GM12878 (cell line): ENCODE measurements around the gene ULK4. TPM values are rescaled to one million over a fixed set of nuclear protein-coding genes. Genes with fewer than 3 reads are reported as not detected.

Source experiments
- ATAC-seq: fragments of 200-7000 bp; cut with Tn5 transposase; 3 replicates; pipeline ENCODE4 v1.9.1; 2020; ENCODE audit warnings: mild to moderate bottlenecking, moderate library complexity
- BruUV-seq: library from RNA; stranded (reverse); fragments of 400-500 nt; replicated peaks from 2 replicates; lab custom pipeline; 2021; lab: Mats Ljungman, UMichigan
- CTCF ChIA-PET: fragments of 300-600 bp; sonication (Branson Sonifier 250); formaldehyde crosslinking; extraction: SDS; loops from one replicate; lab custom pipeline; 2021; ENCODE audit warnings: inconsistent platforms; lab: Yijun Ruan, JAX
- POLR2A ChIA-PET: fragments of 350-600 bp; formaldehyde crosslinking; extraction: SDS; loops from one replicate; lab custom pipeline; 2021; ENCODE audit warnings: inconsistent platforms; lab: Charles Lee
- RAD21 ChIA-PET: fragments of 300-600 bp; sonication (Branson Sonifier 250); formaldehyde crosslinking; loops from one replicate; lab custom pipeline; 2023; ENCODE audit warnings: antibody characterized with exemption; ENCODE audit not compliant: unreplicated experiment; lab: Charles Lee
- SMC1A ChIA-PET: fragments of 300-600 bp; sonication (Branson Sonifier 250); formaldehyde crosslinking; loops from one replicate; lab custom pipeline; 2023; ENCODE audit not compliant: unreplicated experiment, uncharacterized antibody; lab: Charles Lee
- DNase-seq: peaks from one replicate; pipeline ENCODE4 v3.0.0-alpha.2; 2011; ENCODE audit warnings: low read depth, low spot score
- FAIRE-seq: peaks from 3 replicates; lab custom pipeline; 2011; peaks lifted over from hg19 to GRCh38; lab: Jason Lieb, UNC
- H2AFZ ChIP-seq: 2 replicates; pipeline ENCODE4 v1.6.0; 2011; ENCODE audit warnings: low read depth, low read length, control low read depth; ENCODE audit not compliant: control insufficient read depth
- H3K27ac ChIP-seq: 2 replicates; pipeline ENCODE4 v1.5.1; 2011; ENCODE audit warnings: control low read depth; ENCODE audit not compliant: control insufficient read depth, insufficient read depth
- H3K27me3 ChIP-seq, 2 experiments: replicated peaks in 1 of 2; 2 replicates each; pipeline versions ENCODE4 v1.6.0 to v1.6.1; 2011; ENCODE audit warnings: low read length in 1 of 2; ENCODE audit not compliant: control insufficient read depth in 2 of 2, insufficient read depth in 2 of 2
- H3K36me3 ChIP-seq, 2 experiments: 2 replicates each; pipeline ENCODE4 v1.5.1; 2011; ENCODE audit warnings: low read length in 1 of 2; ENCODE audit not compliant: control insufficient read depth in 2 of 2, insufficient read depth in 2 of 2
- H3K4me1 ChIP-seq: 2 replicates; pipeline ENCODE4 v1.6.1; 2011; ENCODE audit warnings: mild to moderate bottlenecking, low read length, moderate library complexity, mixed read lengths; ENCODE audit not compliant: control insufficient read depth, insufficient read depth
- H3K4me2 ChIP-seq: 2 replicates; pipeline ENCODE4 v1.6.0; 2011; ENCODE audit warnings: control low read depth; ENCODE audit not compliant: control insufficient read depth, insufficient read depth
- H3K4me3 ChIP-seq: fragments of 200-600 bp; sonication (generic); 2 replicates; pipeline ENCODE4 v1.5.1; 2016
- H3K79me2 ChIP-seq: 2 replicates; pipeline ENCODE4 v1.6.0; 2011; ENCODE audit warnings: low read length; ENCODE audit not compliant: control insufficient read depth, insufficient read depth
- H3K9ac ChIP-seq: 2 replicates; pipeline ENCODE4 v1.8.0; 2011; ENCODE audit warnings: low read length, control low read depth, mixed read lengths; ENCODE audit not compliant: control insufficient read depth, insufficient read depth
- H3K9me3 ChIP-seq: replicated peaks from 3 replicates; pipeline ENCODE4 v1.5.1; 2011; ENCODE audit warnings: mild to moderate bottlenecking, low read length; ENCODE audit not compliant: control insufficient read depth, insufficient read depth
- H4K20me1 ChIP-seq: 2 replicates; pipeline ENCODE4 v1.6.0; 2011; ENCODE audit not compliant: control insufficient read depth, insufficient read depth
- JUND ChIP-seq: IDR thresholded peaks from 2 replicates; pipeline ENCODE4 v1.6.1; 2012; ENCODE audit warnings: low read depth, mild to moderate bottlenecking, low read length, improper control_type of control experiment, moderate library complexity
- KLF5 ChIP-seq: fragments of 450-650 bp; IDR thresholded peaks from 2 replicates; pipeline ENCODE4 v1.6.1; 2014; ENCODE audit warnings: mild to moderate bottlenecking; ENCODE audit not compliant: partially characterized antibody
- MTA2 ChIP-seq: fragments of 450-650 bp; IDR thresholded peaks from 2 replicates; pipeline ENCODE4 v1.6.1; 2016; ENCODE audit warnings: low read depth, mild to moderate bottlenecking, moderate library complexity
- MYB ChIP-seq: fragments of 150-350 bp; IDR thresholded peaks from 2 replicates; pipeline ENCODE4 v1.6.1; 2014; ENCODE audit warnings: mild to moderate bottlenecking, low read depth, low read length, borderline replicate concordance
- NR2C1 ChIP-seq: fragments of 450-650 bp; IDR thresholded peaks from 2 replicates; pipeline ENCODE4 v1.6.1; 2017; ENCODE audit warnings: antibody characterized with exemption, mild to moderate bottlenecking, moderate library complexity
- SREBF1 ChIP-seq: IDR thresholded peaks from 2 replicates; pipeline ENCODE4 v1.6.1; 2012; ENCODE audit warnings: mild to moderate bottlenecking, low read length
- TCF3 ChIP-seq: IDR thresholded peaks from 2 replicates; pipeline ENCODE4 v1.6.1; 2012; ENCODE audit warnings: low read depth, mild to moderate bottlenecking, low read length, borderline replicate concordance; ENCODE audit not compliant: insufficient read depth
- TCF7 ChIP-seq: IDR thresholded peaks from 2 replicates; pipeline ENCODE4 v1.6.1; 2014; ENCODE audit warnings: antibody characterized with exemption, borderline replicate concordance
- YBX1 ChIP-seq: fragments of 450-650 bp; IDR thresholded peaks from 2 replicates; pipeline ENCODE4 v1.6.1; 2016; ENCODE audit warnings: antibody characterized with exemption
- WGBS: methylation state at CpG from one replicate; pipeline ENCODE4 v1.1.6; 2016; ENCODE audit warnings: low lambda C conversion rate; ENCODE audit not compliant: insufficient replicate concordance, insufficient coverage; ENCODE audit errors: missing lambda C conversion rate; 5-methylcytosine and 5-hydroxymethylcytosine counted together
- in situ Hi-C: fragments of 300-500 bp; cut with MboI; formaldehyde crosslinking; loops from 9 replicates; pipeline ENCODE4 v1.14.3; 2018; ENCODE audit warnings: mixed read lengths
- intact Hi-C: fragments of 100-400 bp; cut with micrococcal nuclease; formaldehyde crosslinking; loops from one replicate; pipeline ENCODE4 v1.14.2; 2022; ENCODE audit not compliant: unreplicated experiment
- polyA plus RNA-seq, 11 experiments: library from polyadenylated mRNA; depleted of rRNA in 4 of 11; unstranded in 6 of 11; stranded (reverse) in 5 of 11; fragments of >200 nt; fragmentation: Nextera tagmentation in 4 of 11; fragmentation: Illumina TruSeq in 1 of 11; extraction: Ambion mirVana in 4 of 11; extraction: Trizol in 1 of 11; gene quantifications; 1 replicate in 1 of 11; 2 replicates in 10 of 11; pipeline versions ENCODE4 v1.2.1 to v1.2.3, GENCODE V29; 2011 to 2016; ENCODE audit warnings: inconsistent platforms in 2 of 11, missing spikeins in 2 of 11, low read depth in 1 of 11
- total RNA-seq, 4 experiments: library from RNA; depleted of rRNA in 3 of 4; stranded (reverse); fragments of >200 nt in 3 of 4; fragmentation: Illumina TruSeq in 1 of 4; extraction: Trizol in 1 of 4; gene quantifications; 2 replicates each; pipeline versions ENCODE4 v1.2.1 to v1.2.3, GENCODE V29; 2013 to 2021
- TF ChIP-seq, protein P1 (sequence below): fragments of 450-650 bp; IDR thresholded peaks from 2 replicates; pipeline ENCODE4 v1.6.1; 2017; ENCODE audit warnings: mild to moderate bottlenecking
- TF ChIP-seq, protein P2 (sequence below): IDR thresholded peaks from 2 replicates; pipeline ENCODE4 v1.6.1; 2012; ENCODE audit warnings: improper control_type of control experiment, low read depth, low read length; ENCODE audit not compliant: insufficient replicate concordance
- TF ChIP-seq, protein P3 (sequence below): IDR thresholded peaks from 2 replicates; pipeline ENCODE4 v1.6.1; 2012; ENCODE audit warnings: low read depth, low read length, improper control_type of control experiment
- TF ChIP-seq, protein P4 (sequence below): fragments of 450-650 bp; IDR thresholded peaks from 2 replicates; pipeline ENCODE4 v1.6.1; 2014; ENCODE audit warnings: mild to moderate bottlenecking
- TF ChIP-seq, protein P5 (sequence below): IDR thresholded peaks from 2 replicates; pipeline ENCODE4 v1.6.1; 2011; ENCODE audit warnings: low read depth, low read length, improper control_type of control experiment, borderline replicate concordance

Gene ULK4
- total and polyA plus RNA-seq, 10 of the 15 experiments (the other 5 are each of a cell fraction or from before 2014, with no cell fraction given): 3.5 to 7.6 (median 6.3) TPM

DNA sequence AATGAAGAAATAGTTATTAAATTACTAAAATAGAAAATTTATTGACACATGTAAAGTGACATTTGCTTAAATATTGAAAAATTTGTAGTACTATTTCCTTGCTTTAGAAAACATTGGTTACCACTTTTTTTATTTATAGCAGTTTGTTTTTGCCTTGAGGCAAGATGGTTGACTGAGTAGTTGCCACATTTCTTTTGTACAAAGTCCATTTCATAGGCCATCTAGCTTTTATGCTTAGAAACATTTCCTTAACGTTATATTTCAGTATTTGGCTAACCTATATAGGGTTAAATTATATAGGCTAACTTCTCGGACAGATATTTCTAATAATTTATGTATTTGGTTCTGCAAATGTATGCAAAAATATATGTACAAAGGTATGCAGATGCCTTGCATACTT lies 745.5 kb downstream of the ULK4 start:
- SMC1A ChIA-PET: interaction anchor here (0.9 to 3.7 kb wide), 5 partner anchors 9 to 16 kb away, joined by 4 to 18 read pairs (median 5); no protein-coding TSS in a partner anchor
- WGBS: 100% methylated on average over 2 of the region's 2 CpGs
- H3K36me3 ChIP-seq: peaks cover 0 to 3% of the 10 kb centered on the region in 2 experiments; a peak in 1 of 4 replicates
- intact Hi-C loops (loop anchor here (10.0 kb wide), 1 partner anchor 878 kb away; the partner anchor contains the start of gene TRAK1), in situ Hi-C loops (no loop called here)
- POLR2A ChIA-PET: interaction anchor here (2.5 kb wide), 1 partner anchor 17 kb away, joined by 13 read pairs; the partner anchor contains the start of gene CTNNB1
- H3K79me2 ChIP-seq: peaks cover 98% of the 10 kb centered on the region
- H3K27ac ChIP-seq: no peak overlapping the region
- H3K4me2 ChIP-seq: no peak overlapping the region
- H3K4me3 ChIP-seq: no peak overlapping the region
- BruUV-seq: no TSS peak
- no peaks in the 10 kb centered on the region; the same call in 1 of the 2 replicates for H4K20me1 ChIP-seq
- no peaks in the 10 kb centered on the region for H3K27me3 ChIP-seq
- ATAC-seq (no peak), FAIRE-seq (no peak), DNase-seq (no peak)
- no peak overlapping the region for H3K9ac ChIP-seq
- RAD21 ChIA-PET: interaction anchor here (5.4 kb wide), 1 partner anchor 16 kb away, joined by 35 read pairs; the partner anchor contains the start of gene CTNNB1
- H3K9me3 ChIP-seq: peaks cover under 1% of the 10 kb centered on the region; the same call in 1 of the 3 replicates
- H2AFZ ChIP-seq: no peak overlapping the region
- CTCF ChIA-PET: no interaction called here
- peaks cover 3% of the 10 kb centered on the region; the same call in 1 of the 2 replicates for H3K4me1 ChIP-seq
- TF ChIP-seq NR2C1 (no peak), JUND (no peak), MTA2 (no peak), SREBF1 (no peak), KLF5 (no peak), YBX1 (no peak), TCF3 (no peak), TCF7 (no peak), MYB (no peak)
- TF ChIP-seq, protein P1, sequence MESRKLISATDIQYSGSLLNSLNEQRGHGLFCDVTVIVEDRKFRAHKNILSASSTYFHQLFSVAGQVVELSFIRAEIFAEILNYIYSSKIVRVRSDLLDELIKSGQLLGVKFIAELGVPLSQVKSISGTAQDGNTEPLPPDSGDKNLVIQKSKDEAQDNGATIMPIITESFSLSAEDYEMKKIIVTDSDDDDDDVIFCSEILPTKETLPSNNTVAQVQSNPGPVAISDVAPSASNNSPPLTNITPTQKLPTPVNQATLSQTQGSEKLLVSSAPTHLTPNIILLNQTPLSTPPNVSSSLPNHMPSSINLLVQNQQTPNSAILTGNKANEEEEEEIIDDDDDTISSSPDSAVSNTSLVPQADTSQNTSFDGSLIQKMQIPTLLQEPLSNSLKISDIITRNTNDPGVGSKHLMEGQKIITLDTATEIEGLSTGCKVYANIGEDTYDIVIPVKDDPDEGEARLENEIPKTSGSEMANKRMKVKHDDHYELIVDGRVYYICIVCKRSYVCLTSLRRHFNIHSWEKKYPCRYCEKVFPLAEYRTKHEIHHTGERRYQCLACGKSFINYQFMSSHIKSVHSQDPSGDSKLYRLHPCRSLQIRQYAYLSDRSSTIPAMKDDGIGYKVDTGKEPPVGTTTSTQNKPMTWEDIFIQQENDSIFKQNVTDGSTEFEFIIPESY: no peak
- TF ChIP-seq, protein P2, sequence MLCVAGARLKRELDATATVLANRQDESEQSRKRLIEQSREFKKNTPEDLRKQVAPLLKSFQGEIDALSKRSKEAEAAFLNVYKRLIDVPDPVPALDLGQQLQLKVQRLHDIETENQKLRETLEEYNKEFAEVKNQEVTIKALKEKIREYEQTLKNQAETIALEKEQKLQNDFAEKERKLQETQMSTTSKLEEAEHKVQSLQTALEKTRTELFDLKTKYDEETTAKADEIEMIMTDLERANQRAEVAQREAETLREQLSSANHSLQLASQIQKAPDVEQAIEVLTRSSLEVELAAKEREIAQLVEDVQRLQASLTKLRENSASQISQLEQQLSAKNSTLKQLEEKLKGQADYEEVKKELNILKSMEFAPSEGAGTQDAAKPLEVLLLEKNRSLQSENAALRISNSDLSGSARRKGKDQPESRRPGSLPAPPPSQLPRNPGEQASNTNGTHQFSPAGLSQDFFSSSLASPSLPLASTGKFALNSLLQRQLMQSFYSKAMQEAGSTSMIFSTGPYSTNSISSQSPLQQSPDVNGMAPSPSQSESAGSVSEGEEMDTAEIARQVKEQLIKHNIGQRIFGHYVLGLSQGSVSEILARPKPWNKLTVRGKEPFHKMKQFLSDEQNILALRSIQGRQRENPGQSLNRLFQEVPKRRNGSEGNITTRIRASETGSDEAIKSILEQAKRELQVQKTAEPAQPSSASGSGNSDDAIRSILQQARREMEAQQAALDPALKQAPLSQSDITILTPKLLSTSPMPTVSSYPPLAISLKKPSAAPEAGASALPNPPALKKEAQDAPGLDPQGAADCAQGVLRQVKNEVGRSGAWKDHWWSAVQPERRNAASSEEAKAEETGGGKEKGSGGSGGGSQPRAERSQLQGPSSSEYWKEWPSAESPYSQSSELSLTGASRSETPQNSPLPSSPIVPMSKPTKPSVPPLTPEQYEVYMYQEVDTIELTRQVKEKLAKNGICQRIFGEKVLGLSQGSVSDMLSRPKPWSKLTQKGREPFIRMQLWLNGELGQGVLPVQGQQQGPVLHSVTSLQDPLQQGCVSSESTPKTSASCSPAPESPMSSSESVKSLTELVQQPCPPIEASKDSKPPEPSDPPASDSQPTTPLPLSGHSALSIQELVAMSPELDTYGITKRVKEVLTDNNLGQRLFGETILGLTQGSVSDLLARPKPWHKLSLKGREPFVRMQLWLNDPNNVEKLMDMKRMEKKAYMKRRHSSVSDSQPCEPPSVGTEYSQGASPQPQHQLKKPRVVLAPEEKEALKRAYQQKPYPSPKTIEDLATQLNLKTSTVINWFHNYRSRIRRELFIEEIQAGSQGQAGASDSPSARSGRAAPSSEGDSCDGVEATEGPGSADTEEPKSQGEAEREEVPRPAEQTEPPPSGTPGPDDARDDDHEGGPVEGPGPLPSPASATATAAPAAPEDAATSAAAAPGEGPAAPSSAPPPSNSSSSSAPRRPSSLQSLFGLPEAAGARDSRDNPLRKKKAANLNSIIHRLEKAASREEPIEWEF: no peak
- TF ChIP-seq, protein P3, sequence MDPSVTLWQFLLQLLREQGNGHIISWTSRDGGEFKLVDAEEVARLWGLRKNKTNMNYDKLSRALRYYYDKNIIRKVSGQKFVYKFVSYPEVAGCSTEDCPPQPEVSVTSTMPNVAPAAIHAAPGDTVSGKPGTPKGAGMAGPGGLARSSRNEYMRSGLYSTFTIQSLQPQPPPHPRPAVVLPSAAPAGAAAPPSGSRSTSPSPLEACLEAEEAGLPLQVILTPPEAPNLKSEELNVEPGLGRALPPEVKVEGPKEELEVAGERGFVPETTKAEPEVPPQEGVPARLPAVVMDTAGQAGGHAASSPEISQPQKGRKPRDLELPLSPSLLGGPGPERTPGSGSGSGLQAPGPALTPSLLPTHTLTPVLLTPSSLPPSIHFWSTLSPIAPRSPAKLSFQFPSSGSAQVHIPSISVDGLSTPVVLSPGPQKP: no peak
- TF ChIP-seq, protein P4, sequence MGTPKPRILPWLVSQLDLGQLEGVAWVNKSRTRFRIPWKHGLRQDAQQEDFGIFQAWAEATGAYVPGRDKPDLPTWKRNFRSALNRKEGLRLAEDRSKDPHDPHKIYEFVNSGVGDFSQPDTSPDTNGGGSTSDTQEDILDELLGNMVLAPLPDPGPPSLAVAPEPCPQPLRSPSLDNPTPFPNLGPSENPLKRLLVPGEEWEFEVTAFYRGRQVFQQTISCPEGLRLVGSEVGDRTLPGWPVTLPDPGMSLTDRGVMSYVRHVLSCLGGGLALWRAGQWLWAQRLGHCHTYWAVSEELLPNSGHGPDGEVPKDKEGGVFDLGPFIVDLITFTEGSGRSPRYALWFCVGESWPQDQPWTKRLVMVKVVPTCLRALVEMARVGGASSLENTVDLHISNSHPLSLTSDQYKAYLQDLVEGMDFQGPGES: no peak
- TF ChIP-seq, protein P5, sequence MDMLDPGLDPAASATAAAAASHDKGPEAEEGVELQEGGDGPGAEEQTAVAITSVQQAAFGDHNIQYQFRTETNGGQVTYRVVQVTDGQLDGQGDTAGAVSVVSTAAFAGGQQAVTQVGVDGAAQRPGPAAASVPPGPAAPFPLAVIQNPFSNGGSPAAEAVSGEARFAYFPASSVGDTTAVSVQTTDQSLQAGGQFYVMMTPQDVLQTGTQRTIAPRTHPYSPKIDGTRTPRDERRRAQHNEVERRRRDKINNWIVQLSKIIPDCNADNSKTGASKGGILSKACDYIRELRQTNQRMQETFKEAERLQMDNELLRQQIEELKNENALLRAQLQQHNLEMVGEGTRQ: no peak
